Measurements from ENCODE around the gene FAM3D. TPM values are rescaled to one million over a fixed set of nuclear protein-coding genes. Genes with fewer than 3 reads are reported as not detected.

The FAM3D gene
- total RNA-seq, 1 donor from 2014 or later, result 0.11 TPM

- Histone ChIP-seq H3K79me2 (ENCODE audit: low read depth) (no peaks in the 10 kb centered on the region), H3K4me2 (no peak overlapping the region), H3K27ac (no peak overlapping the region), H3K9ac (no peak overlapping the region), H3F3A (ENCODE audit: low read depth) (no peaks in the 10 kb centered on the region), H3K27me3 (no peaks in the 10 kb centered on the region), H3K9me3 (ENCODE audit: low read depth) (peaks cover 9% of the 10 kb centered on the region), H3K4me1 (no peaks in the 10 kb centered on the region), H3K36me3 (no peaks in the 10 kb centered on the region), H4K20me1 (ENCODE audit: low read depth) (no peaks in the 10 kb centered on the region), H2AFZ (replicated peaks) (no peak overlapping the region), H3K4me3 (no peak overlapping the region)
- no peak overlapping the region for H3K27ac Mint-ChIP-seq
- H3K36me3 Mint-ChIP-seq, result no peaks in the 10 kb centered on the region
- TF ChIP-seq EZH2 (IDR thresholded peaks at IDR 0.05) (no peak), CTCF (IDR thresholded peaks at IDR 0.05) (no peak), EZH2phosphoT487 (IDR thresholded peaks at IDR 0.05) (no peak)
- H3K27me3 Mint-ChIP-seq (ENCODE audit: insufficient read depth, low read depth), result peaks cover 13% of the 10 kb centered on the region
- no peaks in the 10 kb centered on the region for H3K4me1 Mint-ChIP-seq
- H3K9me3 Mint-ChIP-seq, result peaks cover 36% of the 10 kb centered on the region
- peak overlapping the region; percentile 27 for H3K4me3 Mint-ChIP-seq
- DNase-seq (ENCODE audit: low spot score), result no peak
Observed at GRCh38 chr3:58686847-58687246, 20.3 kb upstream of the FAM3D start.

GRCh38 chr3:58685641-58686040 is 19.1 kb upstream of the FAM3D start:
- no peak overlapping the region for H3K9ac ChIP-seq
- H3K4me3 Mint-ChIP-seq, result no peak overlapping the region
- H3K27me3 Mint-ChIP-seq (ENCODE audit: insufficient read depth, low read depth), result peaks cover 19% of the 10 kb centered on the region
- peaks cover 4% of the 10 kb centered on the region for H3K9me3 ChIP-seq (ENCODE audit: low read depth)
- no peaks in the 10 kb centered on the region for H3K4me1 ChIP-seq
- no peaks in the 10 kb centered on the region for H3F3A ChIP-seq (ENCODE audit: low read depth)
- no peaks in the 10 kb centered on the region for H4K20me1 ChIP-seq (ENCODE audit: low read depth)
- no peaks in the 10 kb centered on the region for H3K79me2 ChIP-seq (ENCODE audit: low read depth)
- H3K27ac Mint-ChIP-seq, result no peak overlapping the region
- H2AFZ ChIP-seq (replicated peaks), result no peak overlapping the region
- H3K9me3 Mint-ChIP-seq, result peaks cover 31% of the 10 kb centered on the region
- no peak overlapping the region for H3K27ac ChIP-seq
- TF ChIP-seq EZH2 (IDR thresholded peaks at IDR 0.05), result no peak
- no peak for TF ChIP-seq EZH2phosphoT487 (IDR thresholded peaks at IDR 0.05)
- no peak for TF ChIP-seq CTCF (IDR thresholded peaks at IDR 0.05)
- H3K27me3 ChIP-seq, result no peaks in the 10 kb centered on the region
- H3K4me2 ChIP-seq, result no peak overlapping the region
- H3K4me1 Mint-ChIP-seq, result no peaks in the 10 kb centered on the region
- no peaks in the 10 kb centered on the region for H3K36me3 ChIP-seq
- DNase-seq (ENCODE audit: low spot score), result no peak
- no peak overlapping the region for H3K4me3 ChIP-seq
- no peaks in the 10 kb centered on the region for H3K36me3 Mint-ChIP-seq

- Histone ChIP-seq H3K9me3 (ENCODE audit: low read depth) (peaks cover 4% of the 10 kb centered on the region), H3K27me3 (no peaks in the 10 kb centered on the region), H3K4me3 (no peak overlapping the region), H3K9ac (no peak overlapping the region), H3K4me2 (no peak overlapping the region), H3K27ac (no peak overlapping the region), H4K20me1 (ENCODE audit: low read depth) (no peaks in the 10 kb centered on the region), H3F3A (ENCODE audit: low read depth) (no peaks in the 10 kb centered on the region), H3K4me1 (no peaks in the 10 kb centered on the region), H2AFZ (replicated peaks) (no peak overlapping the region), H3K79me2 (ENCODE audit: low read depth) (no peaks in the 10 kb centered on the region), H3K36me3 (no peaks in the 10 kb centered on the region)
- no peak for DNase-seq (ENCODE audit: low spot score)
- H3K27me3 Mint-ChIP-seq (ENCODE audit: insufficient read depth, low read depth), result peaks cover 14% of the 10 kb centered on the region
- no peaks in the 10 kb centered on the region for H3K4me1 Mint-ChIP-seq
- H3K36me3 Mint-ChIP-seq, result no peaks in the 10 kb centered on the region
- no peak for TF ChIP-seq EZH2 (IDR thresholded peaks at IDR 0.05)
- TF ChIP-seq EZH2phosphoT487 (IDR thresholded peaks at IDR 0.05), result no peak
- TF ChIP-seq CTCF (IDR thresholded peaks at IDR 0.05), result no peak
- no peak overlapping the region for H3K4me3 Mint-ChIP-seq
- H3K9me3 Mint-ChIP-seq, result peaks cover 16% of the 10 kb centered on the region
- H3K27ac Mint-ChIP-seq, result no peak overlapping the region
Observed at GRCh38 chr3:58683466-58683865, 16.9 kb upstream of the FAM3D start.
